HG03439 (cell line): Measurements from ENCODE around the gene PFN3.
"Not testable (repeated sequence)": the region's sequence is repeated elsewhere in the genome, so short reads cannot be mapped to it uniquely, and the experiment has no call there.

ENCODE experiments used
- ATAC-seq: cut with Tn5 transposase; IDR thresholded peaks from one replicate; pipeline ENCODE4 v1.9.1; 2021; ENCODE audit warnings: mild to moderate bottlenecking, moderate library complexity; ENCODE audit not compliant: unreplicated experiment

PFN3 gene

GRCh38 chr5:177362610-177363507 lies 37.6 kb downstream of the PFN3 start:
- peak; percentile 33 for ATAC-seq

- no peak for ATAC-seq
These were observed 38.2 kb downstream of the PFN3 start for GRCh38 chr5:177362292-177362609.

- no peak for ATAC-seq
These were observed 38.8 kb downstream of the PFN3 start for GRCh38 chr5:177361418-177362291.

GRCh38 chr5:177360740-177361139 lies 39.7 kb downstream of the PFN3 start:
- not testable (repeated sequence) for ATAC-seq

GRCh38 chr5:177359860-177360259 lies 40.6 kb downstream of the PFN3 start:
- ATAC-seq = no peak

GRCh38 chr5:177359451-177359851 lies 41.0 kb downstream of the PFN3 start:
- ATAC-seq = no peak

GRCh38 chr5:177358370-177358819 lies 42.1 kb downstream of the PFN3 start:
- ATAC-seq = no peak

GRCh38 chr5:177357459-177358351 lies 42.8 kb downstream of the PFN3 start, which contains the start of gene RGS14:
RGS14 (plus strand) TSS chr5:177357924; CDS start chr5:177358025, 101 bp downstream.
- peak; percentile 86 for ATAC-seq

- ATAC-seq = no peak
These were observed 43.4 kb downstream of the PFN3 start for GRCh38 chr5:177357146-177357458.

- no peak for ATAC-seq
These were observed 43.7 kb downstream of the PFN3 start for GRCh38 chr5:177356746-177357145.

- ATAC-seq = no peak
These were observed 44.6 kb downstream of the PFN3 start for GRCh38 chr5:177355868-177356168.

- ATAC-seq = no peak
These were observed 45.1 kb downstream of the PFN3 start for GRCh38 chr5:177355162-177355867.

GRCh38 chr5:177354711-177355110 lies 45.8 kb downstream of the PFN3 start:
- ATAC-seq = no peak

- no peak for ATAC-seq
These were observed 46.2 kb downstream of the PFN3 start for GRCh38 chr5:177354256-177354655.

- no peak for ATAC-seq
These were observed 47.4 kb downstream of the PFN3 start for GRCh38 chr5:177353093-177353492.

- peak; percentile 86 for ATAC-seq
These were observed 48.8 kb downstream of the PFN3 start, which contains the start of gene LMAN2 for GRCh38 chr5:177351392-177352329. LMAN2 (minus strand) TSS chr5:177351668; CDS start chr5:177351647, 21 bp downstream.

- ATAC-seq = no peak
These were observed 49.6 kb downstream of the PFN3 start for GRCh38 chr5:177350776-177351391.
